HFFc6 (cell line): ENCODE measurements around the gene CHMP2A. TPM values are rescaled to one million over a fixed set of nuclear protein-coding genes. Genes with fewer than 3 reads are reported as not detected.

ENCODE experiments used
- DNase-seq: peaks from one replicate; pipeline ENCODE4 v3.0.0-alpha.2; 2018
- H3K27ac Mint-ChIP-seq: 2 replicates; pipeline ENCODE4 v1.8.0; 2020; ENCODE audit warnings: mild to moderate bottlenecking, mixed read lengths
- H3K27me3 Mint-ChIP-seq: 2 replicates; pipeline ENCODE4 v1.8.0; 2021; ENCODE audit warnings: mild to moderate bottlenecking, moderate library complexity, mixed read lengths; ENCODE audit not compliant: insufficient read depth
- H3K36me3 Mint-ChIP-seq: 2 replicates; pipeline ENCODE4 v1.8.0; 2021; ENCODE audit warnings: low read depth, mixed read lengths
- H3K4me1 Mint-ChIP-seq: 2 replicates; pipeline ENCODE4 v1.8.0; 2020; ENCODE audit warnings: low read depth, mixed read lengths
- H3K4me3 Mint-ChIP-seq: 2 replicates; pipeline ENCODE4 v1.8.0; 2020; ENCODE audit warnings: mild to moderate bottlenecking, moderate library complexity, mixed read lengths
- H3K9me3 Mint-ChIP-seq: 2 replicates; pipeline ENCODE4 v1.8.0; 2020; ENCODE audit warnings: mild to moderate bottlenecking, mixed read lengths
- total RNA-seq, 6 experiments: library from RNA; stranded (reverse); fragmentation: NEBNext Ultra II Directional; extraction: Animal tissue kit (Norgen Biotek cat#: 25700); gene quantifications; 2 replicates in 1 of 6; 3 replicates in 5 of 6; pipeline ENCODE4 v1.2.3, GENCODE V29; 2021
- TF ChIP-seq, protein P1 (sequence below): fragments of 200-600 bp; sonication (generic); IDR thresholded peaks from 2 replicates; pipeline ENCODE4 v1.5.0; 2021; ENCODE audit warnings: antibody characterized with exemption, mild to moderate bottlenecking

The CHMP2A gene
- total RNA-seq, 6 experiments from 2014 or later = 100 to 126 (median 120) TPM

DNA sequence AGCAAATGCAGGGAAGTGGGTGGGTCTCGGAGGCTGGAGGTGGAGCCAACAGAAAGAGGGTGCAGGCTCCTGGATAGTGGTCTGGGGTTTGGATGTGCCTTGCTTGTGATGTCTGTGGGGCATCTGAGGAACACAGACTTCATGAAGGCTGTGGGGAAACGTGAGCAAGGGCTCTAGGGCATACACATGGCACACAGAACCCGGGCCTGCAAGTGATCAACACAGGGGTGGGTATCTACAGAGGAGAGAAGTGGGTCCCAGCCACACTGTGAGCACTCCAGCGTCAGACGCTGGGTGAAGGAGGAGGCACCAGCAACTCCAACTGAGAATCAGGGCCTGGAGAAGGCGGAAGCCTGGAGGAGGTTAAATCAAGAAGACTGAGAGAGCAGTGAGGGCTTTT lies 8.9 kb upstream of the CHMP2A start:
- no peak for DNase-seq
- TF ChIP-seq, protein P1, sequence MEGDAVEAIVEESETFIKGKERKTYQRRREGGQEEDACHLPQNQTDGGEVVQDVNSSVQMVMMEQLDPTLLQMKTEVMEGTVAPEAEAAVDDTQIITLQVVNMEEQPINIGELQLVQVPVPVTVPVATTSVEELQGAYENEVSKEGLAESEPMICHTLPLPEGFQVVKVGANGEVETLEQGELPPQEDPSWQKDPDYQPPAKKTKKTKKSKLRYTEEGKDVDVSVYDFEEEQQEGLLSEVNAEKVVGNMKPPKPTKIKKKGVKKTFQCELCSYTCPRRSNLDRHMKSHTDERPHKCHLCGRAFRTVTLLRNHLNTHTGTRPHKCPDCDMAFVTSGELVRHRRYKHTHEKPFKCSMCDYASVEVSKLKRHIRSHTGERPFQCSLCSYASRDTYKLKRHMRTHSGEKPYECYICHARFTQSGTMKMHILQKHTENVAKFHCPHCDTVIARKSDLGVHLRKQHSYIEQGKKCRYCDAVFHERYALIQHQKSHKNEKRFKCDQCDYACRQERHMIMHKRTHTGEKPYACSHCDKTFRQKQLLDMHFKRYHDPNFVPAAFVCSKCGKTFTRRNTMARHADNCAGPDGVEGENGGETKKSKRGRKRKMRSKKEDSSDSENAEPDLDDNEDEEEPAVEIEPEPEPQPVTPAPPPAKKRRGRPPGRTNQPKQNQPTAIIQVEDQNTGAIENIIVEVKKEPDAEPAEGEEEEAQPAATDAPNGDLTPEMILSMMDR = no peak
- peaks cover 4% of the 10 kb centered on the region; the same call in 1 of the 2 replicates for H3K9me3 Mint-ChIP-seq
- peaks cover 17% of the 10 kb centered on the region; the same call in 1 of the 2 replicates for H3K36me3 Mint-ChIP-seq
- peaks cover 14% of the 10 kb centered on the region; the same call in 1 of the 2 replicates for H3K4me1 Mint-ChIP-seq
- no peak overlapping the region; the same call in 1 of the 2 replicates for H3K27ac Mint-ChIP-seq
- H3K4me3 Mint-ChIP-seq = peak overlapping the region; percentile 38
- peaks cover 13% of the 10 kb centered on the region for H3K27me3 Mint-ChIP-seq

- peaks cover 4% of the 10 kb centered on the region; the same call in 1 of the 2 replicates for H3K9me3 Mint-ChIP-seq
- no peak overlapping the region for H3K27ac Mint-ChIP-seq
- peaks cover 14% of the 10 kb centered on the region; the same call in 1 of the 2 replicates for H3K4me1 Mint-ChIP-seq
- H3K36me3 Mint-ChIP-seq = peaks cover 10% of the 10 kb centered on the region; the same call in 1 of the 2 replicates
- H3K4me3 Mint-ChIP-seq = peak overlapping the region; percentile 71
- peaks cover 11% of the 10 kb centered on the region for H3K27me3 Mint-ChIP-seq
- TF ChIP-seq, protein P1 = no peak
- DNase-seq = no peak
Observed at GRCh38 chr19:58563034-58563573, 8.2 kb upstream of the CHMP2A start.

- H3K4me1 Mint-ChIP-seq = peaks cover 15% of the 10 kb centered on the region; the same call in 1 of the 2 replicates
- peaks cover 11% of the 10 kb centered on the region for H3K27me3 Mint-ChIP-seq
- peak overlapping the region; percentile 71 for H3K4me3 Mint-ChIP-seq
- peaks cover 13% of the 10 kb centered on the region for H3K36me3 Mint-ChIP-seq
- no peak overlapping the region for H3K27ac Mint-ChIP-seq
- no peak for DNase-seq
- H3K9me3 Mint-ChIP-seq = peaks cover 4% of the 10 kb centered on the region; the same call in 1 of the 2 replicates
- TF ChIP-seq, protein P1 = no peak
Observed at GRCh38 chr19:58562122-58563033, 7.5 kb upstream of the CHMP2A start.

DNA sequence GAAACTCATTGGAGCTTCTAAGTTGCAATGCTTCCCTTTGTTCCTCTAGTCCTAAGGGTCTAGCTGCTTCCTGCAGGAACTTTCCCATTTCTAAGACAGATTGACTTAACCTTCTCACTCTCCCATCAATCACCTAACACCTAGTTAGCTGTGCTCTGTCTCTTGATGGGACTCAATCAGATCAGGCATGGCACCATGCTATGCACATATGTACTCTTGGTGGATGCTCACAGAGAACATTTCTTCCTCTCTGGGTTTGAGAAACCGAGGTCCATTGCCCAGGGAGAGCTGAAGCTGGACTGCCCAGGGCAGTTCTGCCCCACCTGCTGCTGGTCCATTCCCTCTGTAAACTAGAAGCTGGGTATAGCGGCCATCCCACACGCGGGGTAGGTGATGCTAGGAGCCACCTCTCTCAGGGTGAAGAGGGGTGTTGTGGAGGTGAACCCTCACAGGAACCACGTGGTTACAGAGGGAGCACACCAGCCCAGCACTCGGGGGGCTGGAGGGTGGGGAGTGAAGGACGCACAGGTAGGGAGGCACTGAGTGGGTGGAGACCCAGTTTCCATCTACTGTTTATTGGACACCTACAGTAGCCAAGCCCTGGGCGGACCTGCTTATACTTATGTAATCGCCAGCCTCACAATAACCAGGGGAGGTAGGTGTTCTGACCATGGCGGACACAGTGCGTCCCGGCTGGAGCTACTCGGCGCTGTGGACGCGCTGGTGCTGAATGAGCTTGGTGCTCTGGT lies 6.6 kb upstream of the CHMP2A start:
- peaks cover 20% of the 10 kb centered on the region for H3K36me3 Mint-ChIP-seq
- no peak for DNase-seq
- H3K27ac Mint-ChIP-seq = no peak overlapping the region
- peaks cover 23% of the 10 kb centered on the region for H3K4me1 Mint-ChIP-seq
- peaks cover 4% of the 10 kb centered on the region; the same call in 1 of the 2 replicates for H3K9me3 Mint-ChIP-seq
- TF ChIP-seq, protein P1 = no peak
- no peak overlapping the region for H3K4me3 Mint-ChIP-seq
- peaks cover 11% of the 10 kb centered on the region for H3K27me3 Mint-ChIP-seq

GRCh38 chr19:58560921-58561320 lies 6.0 kb upstream of the CHMP2A start:
- H3K36me3 Mint-ChIP-seq = peaks cover 26% of the 10 kb centered on the region

More at GRCh38 chr19:58560921-58561320, 6.0 kb upstream of the CHMP2A start:
- Mint-ChIP-seq H3K27ac (peak overlapping the region; percentile 100; the same call in 1 of the 2 replicates), H3K27me3 (peaks cover 11% of the 10 kb centered on the region), H3K4me1 (peaks cover 29% of the 10 kb centered on the region), H3K4me3 (no peak overlapping the region), H3K9me3 (peaks cover 4% of the 10 kb centered on the region; the same call in 1 of the 2 replicates)
- no peak for DNase-seq
- TF ChIP-seq, protein P1 = no peak
